Colonic mucosa (tissue), 4 donors: ENCODE results near the gene MAP4K1. TPM values are rescaled to one million over a fixed set of nuclear protein-coding genes. Genes with fewer than 3 reads are reported as not detected.
"Not testable (repeated sequence)": the region's sequence is repeated elsewhere in the genome, so short reads cannot be mapped to it uniquely, and the experiment has no call there.

ENCODE experiments used
- DNase-seq: peaks from one replicate; pipeline ENCODE4 v3.0.0-alpha.2; 2020
- H3K27ac ChIP-seq: fragments of 200-600 bp; one replicate; pipeline ENCODE4 v1.8.0; 2021
- H3K27me3 ChIP-seq: fragments of 200-600 bp; one replicate; pipeline ENCODE4 v1.8.0; 2021
- H3K36me3 ChIP-seq: fragments of 200-600 bp; one replicate; pipeline ENCODE4 v1.8.0; 2021
- H3K4me1 ChIP-seq: fragments of 200-600 bp; one replicate; pipeline ENCODE4 v1.8.0; 2021; ENCODE audit warnings: mild to moderate bottlenecking
- H3K4me3 ChIP-seq: fragments of 200-600 bp; one replicate; pipeline ENCODE4 v1.8.0; 2021
- H3K9ac ChIP-seq, 2 donors: one replicate each; pipeline ENCODE4 v1.7.0; 2013; ENCODE audit warnings: control low read depth in 2 of 2, low read depth in 2 of 2, low read length in 2 of 2
- H3K9me3 ChIP-seq: fragments of 200-600 bp; one replicate; pipeline ENCODE4 v1.8.0; 2021
- intact Hi-C: fragments of 100-400 bp; cut with DNase I; formaldehyde crosslinking; loops from one replicate; pipeline ENCODE4 v1.14.1; 2022
- total RNA-seq, 2 donors: library from RNA; stranded (reverse); fragmentation: NEBNext Ultra II Directional in 1 of 2; extraction: Animal tissue kit (Norgen Biotek cat#: 25700) in 1 of 2; gene quantifications; one replicate each; pipeline ENCODE4 v1.2.1, GENCODE V29; 2021
- TF ChIP-seq, protein P1 (sequence below): fragments of 200-600 bp; IDR thresholded peaks from one replicate; pipeline ENCODE4 v1.8.0; 2022; ENCODE audit warnings: antibody characterized with exemption, mild to moderate bottlenecking
- donor health status: healthy.
- donor health status: DM: no; HTN: no; CAD: no.
- donor health status: DM: no; HTN: no; CAD: no.

Gene MAP4K1
- total RNA-seq, 2 donors from 2014 or later: 2.6 to 4.9 TPM

DNA sequence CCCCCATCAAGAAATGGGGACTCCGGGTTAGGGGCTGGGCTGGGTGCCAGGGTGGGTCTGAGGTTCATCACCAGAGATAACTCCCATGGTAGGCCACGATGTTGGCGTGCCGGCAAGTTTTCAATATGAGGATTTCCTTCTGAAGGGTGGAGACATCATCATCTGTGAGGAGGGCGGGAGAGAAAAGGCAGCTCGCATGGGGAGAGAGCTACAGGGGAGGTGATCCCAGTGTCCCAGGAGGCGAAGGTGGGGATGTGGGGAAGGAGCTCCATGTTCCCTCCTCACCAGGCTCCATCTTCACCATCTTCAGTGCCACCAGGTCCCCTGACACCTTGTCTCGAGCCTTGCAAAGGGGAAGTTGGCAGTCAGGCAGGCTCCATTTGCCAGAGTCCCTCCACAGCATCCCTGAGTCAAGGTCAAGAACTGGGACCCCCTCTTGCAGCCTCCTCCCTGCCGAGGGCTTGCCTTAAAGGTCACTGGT is 430 bp downstream of the MAP4K1 start:
- intact Hi-C loops: loop anchor here (10.0 kb wide), 1 partner anchor 213 kb away; the partner anchor contains the start of gene FAM98C
- DNase-seq: no peak
- Histone ChIP-seq H3K27ac (peak overlapping the region; percentile 24), H3K4me3 (peak overlapping the region; percentile 97), H3K27me3 (no peaks in the 10 kb centered on the region), H3K9me3 (no peaks in the 10 kb centered on the region), H3K9ac (peak overlapping the region in 1 of 2 donors; percentile 54), H3K36me3 (no peaks in the 10 kb centered on the region), H3K4me1 (peaks cover 7% of the 10 kb centered on the region)
- TF ChIP-seq, protein P1, sequence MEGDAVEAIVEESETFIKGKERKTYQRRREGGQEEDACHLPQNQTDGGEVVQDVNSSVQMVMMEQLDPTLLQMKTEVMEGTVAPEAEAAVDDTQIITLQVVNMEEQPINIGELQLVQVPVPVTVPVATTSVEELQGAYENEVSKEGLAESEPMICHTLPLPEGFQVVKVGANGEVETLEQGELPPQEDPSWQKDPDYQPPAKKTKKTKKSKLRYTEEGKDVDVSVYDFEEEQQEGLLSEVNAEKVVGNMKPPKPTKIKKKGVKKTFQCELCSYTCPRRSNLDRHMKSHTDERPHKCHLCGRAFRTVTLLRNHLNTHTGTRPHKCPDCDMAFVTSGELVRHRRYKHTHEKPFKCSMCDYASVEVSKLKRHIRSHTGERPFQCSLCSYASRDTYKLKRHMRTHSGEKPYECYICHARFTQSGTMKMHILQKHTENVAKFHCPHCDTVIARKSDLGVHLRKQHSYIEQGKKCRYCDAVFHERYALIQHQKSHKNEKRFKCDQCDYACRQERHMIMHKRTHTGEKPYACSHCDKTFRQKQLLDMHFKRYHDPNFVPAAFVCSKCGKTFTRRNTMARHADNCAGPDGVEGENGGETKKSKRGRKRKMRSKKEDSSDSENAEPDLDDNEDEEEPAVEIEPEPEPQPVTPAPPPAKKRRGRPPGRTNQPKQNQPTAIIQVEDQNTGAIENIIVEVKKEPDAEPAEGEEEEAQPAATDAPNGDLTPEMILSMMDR: no peak

DNA sequence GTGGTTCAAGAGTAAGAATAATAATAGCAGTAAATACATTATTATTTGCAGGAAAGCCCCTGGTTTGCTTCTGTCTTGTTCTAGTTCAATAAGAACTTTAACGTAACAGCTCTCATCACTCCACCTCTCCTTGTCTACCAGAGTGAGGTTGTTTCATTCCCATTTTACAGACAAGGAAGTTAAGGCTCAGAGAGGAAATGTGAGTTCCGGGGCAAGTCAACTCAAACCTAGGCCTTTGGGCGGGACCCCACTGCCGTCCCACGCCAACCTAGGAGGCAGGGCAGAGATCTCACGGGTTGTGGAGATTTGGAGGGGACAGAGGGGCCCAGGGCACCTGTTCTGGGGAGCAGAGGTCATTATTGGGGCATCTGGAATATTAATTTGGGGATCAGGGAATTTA is 1.5 kb downstream of the MAP4K1 start:
- Histone ChIP-seq H3K36me3 (no peaks in the 10 kb centered on the region), H3K27ac (no peak overlapping the region), H3K4me1 (peaks cover 7% of the 10 kb centered on the region), H3K27me3 (no peaks in the 10 kb centered on the region), H3K9ac (no peak overlapping the region), H3K4me3 (no peak overlapping the region), H3K9me3 (no peaks in the 10 kb centered on the region)
- DNase-seq: no peak
- intact Hi-C loops: loop anchor here (10.0 kb wide), 1 partner anchor 211 kb away; the partner anchor contains the start of gene FAM98C
- TF ChIP-seq, protein P1: no peak

DNA sequence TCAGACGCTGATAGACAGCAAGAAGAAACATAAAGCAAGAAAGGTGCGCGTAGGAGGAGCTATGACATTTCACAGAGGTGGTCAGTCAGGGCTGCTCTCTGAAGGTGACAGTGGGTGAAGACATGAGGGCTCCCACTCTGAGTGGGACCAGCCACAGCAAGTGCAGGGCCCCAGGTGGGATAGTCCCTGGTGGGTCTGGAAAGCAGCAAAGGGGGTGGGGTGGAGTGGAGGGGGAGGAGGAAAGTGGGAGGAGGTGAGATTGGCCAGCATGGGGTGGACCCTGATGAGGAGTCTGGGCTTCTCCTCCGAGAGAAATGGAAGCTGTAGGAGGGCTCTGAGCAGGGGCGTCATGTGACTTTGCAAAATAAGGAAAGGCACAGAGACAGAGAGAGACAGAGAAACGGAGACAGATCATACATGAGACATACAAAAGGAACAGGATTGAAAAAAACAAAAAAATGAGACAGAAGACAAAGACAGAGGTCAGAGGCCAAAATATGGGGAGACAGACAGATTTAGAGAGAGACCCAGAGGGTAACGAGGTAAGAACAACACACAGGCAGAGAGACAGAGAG is 2.7 kb downstream of the MAP4K1 start:
- Histone ChIP-seq H3K9ac (no peak overlapping the region), H3K4me3 (no peak overlapping the region), H3K4me1 (peaks cover 6% of the 10 kb centered on the region), H3K27me3 (no peaks in the 10 kb centered on the region), H3K27ac (no peak overlapping the region), H3K9me3 (no peaks in the 10 kb centered on the region), H3K36me3 (no peaks in the 10 kb centered on the region)
- TF ChIP-seq, protein P1: no peak
- DNase-seq: no peak
- intact Hi-C loops: loop anchor here (10.0 kb wide), 1 partner anchor 210 kb away; the partner anchor contains the start of gene FAM98C

- Histone ChIP-seq H3K27ac (no peak overlapping the region), H3K36me3 (no peaks in the 10 kb centered on the region), H3K4me1 (no peaks in the 10 kb centered on the region), H3K27me3 (no peaks in the 10 kb centered on the region), H3K9me3 (no peaks in the 10 kb centered on the region), H3K4me3 (no peak overlapping the region), H3K9ac (no peak overlapping the region)
- DNase-seq: no peak
- intact Hi-C loops: loop anchor here (10.0 kb wide), 1 partner anchor 209 kb away; the partner anchor contains the start of gene FAM98C
- TF ChIP-seq, protein P1: no peak
Observed at GRCh38 chr19:38614289-38614688, 3.5 kb downstream of the MAP4K1 start.

DNA sequence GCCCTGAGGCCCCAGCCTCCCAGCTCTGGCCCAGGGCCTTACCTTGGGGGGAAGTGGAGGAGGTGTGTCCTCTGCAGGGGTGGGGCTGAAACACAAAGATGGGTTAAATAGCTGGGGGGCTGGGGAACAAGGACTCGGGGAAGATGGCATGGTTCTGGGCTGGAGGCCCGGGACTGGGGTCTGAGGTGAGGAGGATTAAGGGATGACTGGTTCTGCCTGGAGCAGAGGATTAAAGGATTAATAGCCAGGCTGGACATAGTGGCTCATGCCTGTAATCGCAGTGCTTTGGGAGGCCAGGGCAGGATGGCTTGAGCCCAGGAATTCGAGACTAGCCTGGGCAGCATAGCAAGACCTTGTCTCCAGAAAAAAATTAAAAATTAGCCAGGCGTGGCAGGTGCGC is 11.6 kb downstream of the MAP4K1 start:
- H3K4me3 ChIP-seq: no peak overlapping the region
- no peak for DNase-seq
- no peaks in the 10 kb centered on the region for H3K4me1 ChIP-seq
- no peaks in the 10 kb centered on the region for H3K9me3 ChIP-seq
- no peaks in the 10 kb centered on the region for H3K27me3 ChIP-seq
- TF ChIP-seq, protein P1: no peak
- H3K9ac ChIP-seq: no peak overlapping the region
- no peaks in the 10 kb centered on the region for H3K36me3 ChIP-seq
- H3K27ac ChIP-seq: no peak overlapping the region
- intact Hi-C loops: no loop called here

GRCh38 chr19:38602856-38603255 is 14.9 kb downstream of the MAP4K1 start:
- H3K4me3 ChIP-seq, DNase-seq, H3K9ac ChIP-seq, H3K9me3 ChIP-seq, H3K36me3 ChIP-seq, H3K27me3 ChIP-seq, H3K27ac ChIP-seq, H3K4me1 ChIP-seq, intact Hi-C loops: not testable (repeated sequence)
